Mucosa of rectum (tissue), 2 donors: Measurements from ENCODE around the gene ZNF419.
A peak's percentile ranks its signal among the peaks of the same experiment; 100 is the strongest.

Experiments
- H3K27ac ChIP-seq, 2 donors: one replicate each; pipeline ENCODE4 v1.7.0; 2013; ENCODE audit warnings: inconsistent platforms in 2 of 2, low read depth in 2 of 2, low read length in 2 of 2
- H3K27me3 ChIP-seq, 2 donors: one replicate each; pipeline ENCODE4 v1.7.0; 2013; ENCODE audit warnings: low read length in 2 of 2; ENCODE audit not compliant: control insufficient read depth in 2 of 2, insufficient read depth in 2 of 2
- H3K36me3 ChIP-seq, 2 donors: one replicate each; pipeline ENCODE4 v1.7.0; 2013; ENCODE audit warnings: low read length in 2 of 2; ENCODE audit not compliant: control insufficient read depth in 2 of 2, insufficient read depth in 2 of 2
- H3K4me1 ChIP-seq, 2 donors: one replicate each; pipeline ENCODE4 v1.7.0; 2013; ENCODE audit warnings: low read length in 2 of 2, mild to moderate bottlenecking in 1 of 2; ENCODE audit not compliant: control insufficient read depth in 2 of 2, insufficient read depth in 2 of 2
- H3K4me3 ChIP-seq, 2 donors: one replicate each; pipeline ENCODE4 v1.7.0; 2013; ENCODE audit warnings: low read length in 2 of 2
- H3K9ac ChIP-seq, 2 donors: one replicate each; pipeline ENCODE4 v1.7.0; 2013; ENCODE audit warnings: low read length in 2 of 2, low read depth in 1 of 2, mild to moderate bottlenecking in 1 of 2
- H3K9me3 ChIP-seq, 2 donors: one replicate each; pipeline ENCODE4 v1.7.0; 2013; ENCODE audit warnings: low read length in 2 of 2; ENCODE audit not compliant: control insufficient read depth in 2 of 2
- donor health status: healthy.
- donor health status: Normal muscosa, but diverticular disease.

The ZNF419 gene

DNA sequence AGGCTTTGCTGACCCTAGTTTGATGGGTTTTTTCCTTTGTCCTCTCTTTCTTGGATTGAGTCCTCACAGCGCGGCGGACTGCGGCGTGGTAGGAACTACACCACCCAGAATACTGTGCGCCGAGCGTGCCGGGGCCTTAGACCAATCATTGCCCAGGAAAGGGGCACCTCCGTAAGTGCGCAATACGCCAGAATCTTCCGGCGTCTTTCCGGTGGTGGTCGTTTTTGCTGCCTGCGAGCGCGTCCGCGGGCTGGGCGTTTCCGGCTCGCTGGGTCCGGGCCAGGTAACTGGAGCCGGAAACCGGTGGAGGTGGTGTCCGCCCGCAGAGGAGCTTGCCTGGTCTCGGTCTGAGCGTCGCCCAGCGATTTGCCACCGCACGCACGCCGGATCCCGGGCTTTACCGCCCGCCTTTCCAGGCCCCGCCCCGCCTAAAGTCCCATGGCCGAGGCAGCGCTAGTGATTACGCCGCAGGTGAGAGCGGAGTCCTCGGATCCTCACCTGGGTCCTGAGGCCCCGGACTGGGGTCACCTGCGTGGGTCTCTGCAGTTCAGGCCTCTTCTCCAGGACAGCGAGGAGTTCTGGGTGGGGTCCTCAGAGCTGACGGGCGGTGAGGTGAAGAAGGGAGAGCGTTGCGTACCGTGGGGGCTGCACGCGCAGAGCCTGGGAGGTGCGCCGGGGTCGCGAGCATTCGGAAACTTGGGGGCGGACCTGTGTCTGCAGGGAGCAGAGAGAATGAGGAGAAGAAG, 39.8 kb downstream of the ZNF419 start, which contains the start of gene ZNF549:
Gene ZNF549 (plus strand): TSS at position 221 of the 746 bp plus-strand sequence. CDS start 218 bp downstream, at position 439.
- Histone ChIP-seq H3K9me3 (peaks cover 0 to 8% of the 10 kb centered on the region in 2 donors), H3K27me3 (no peaks in the 10 kb centered on the region), H3K4me3 (peak within 1 kb of the TSS; percentile 84 to 88), H3K27ac (peak within 1 kb of the TSS; percentile 74 to 85), H3K36me3 (peaks cover 12% of the 10 kb centered on the region in 2 donors), H3K9ac (peak within 1 kb of the TSS; percentile 72 to 83), H3K4me1 (peaks cover 4 to 7% of the 10 kb centered on the region in 2 donors)

DNA sequence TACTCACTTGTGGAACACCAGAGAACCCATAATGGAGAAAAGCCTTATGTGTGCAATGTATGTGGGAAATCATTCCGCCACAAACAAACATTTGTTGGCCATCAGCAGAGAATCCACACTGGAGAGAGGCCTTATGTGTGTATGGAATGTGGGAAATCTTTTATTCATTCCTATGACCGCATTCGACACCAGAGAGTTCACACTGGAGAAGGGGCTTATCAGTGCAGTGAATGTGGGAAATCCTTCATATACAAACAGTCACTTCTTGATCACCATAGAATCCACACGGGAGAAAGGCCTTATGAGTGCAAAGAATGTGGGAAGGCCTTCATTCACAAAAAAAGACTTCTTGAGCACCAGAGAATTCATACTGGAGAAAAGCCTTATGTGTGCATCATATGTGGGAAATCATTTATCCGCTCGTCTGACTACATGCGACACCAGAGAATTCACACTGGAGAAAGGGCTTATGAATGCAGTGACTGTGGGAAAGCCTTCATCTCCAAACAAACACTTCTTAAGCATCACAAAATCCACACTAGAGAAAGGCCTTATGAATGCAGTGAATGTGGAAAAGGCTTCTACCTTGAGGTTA, 50.5 kb downstream of the ZNF419 start:
- Histone ChIP-seq H3K4me3 (no peak overlapping the region), H3K9ac (no peak overlapping the region), H3K36me3 (peaks cover 52 to 66% of the 10 kb centered on the region in 2 donors), H3K27me3 (no peaks in the 10 kb centered on the region), H3K9me3 (peaks cover 70 to 72% of the 10 kb centered on the region in 2 donors), H3K27ac (no peak overlapping the region), H3K4me1 (no peaks in the 10 kb centered on the region)
